Measurements from ENCODE around the gene RTKN2. TPM values are rescaled to one million over a fixed set of nuclear protein-coding genes. Genes with fewer than 3 reads are reported as not detected.

RTKN2 gene
- total and polyA plus RNA-seq, 10 of the 15 experiments (the other 5 are each of a cell fraction or from before 2014, with no cell fraction given): 0.10 TPM; not detected in 9

- TF ChIP-seq REST (IDR thresholded peaks at IDR 0.05; ENCODE audit: low read depth, low read length): no peak
- no peak for TF ChIP-seq ELK1 (IDR thresholded peaks at IDR 0.05; ENCODE audit: low read depth, low read length)
- TF ChIP-seq NKRF (conservative IDR thresholded peaks at IDR 0.05): no peak
- no peak for TF ChIP-seq TARDBP (IDR thresholded peaks at IDR 0.05; ENCODE audit: borderline replicate concordance)
- no peak for TF ChIP-seq PAX8 (IDR thresholded peaks at IDR 0.05)
- TF ChIP-seq BMI1 (IDR thresholded peaks at IDR 0.05; ENCODE audit: borderline replicate concordance): no peak
- TF ChIP-seq SREBF1 (IDR thresholded peaks at IDR 0.05; ENCODE audit: low read length): no peak
- no peak for TF ChIP-seq CREB1 (IDR thresholded peaks at IDR 0.05; ENCODE audit: low read depth)
Measured at GRCh38 chr10:62163024-62163423, 105.6 kb downstream of the RTKN2 start (continued).
